GM23338 (cell line): ENCODE data around the gene PIP5K1A. TPM values are rescaled to one million over a fixed set of nuclear protein-coding genes. Genes with fewer than 3 reads are reported as not detected.

Experiments
- ATAC-seq: fragments of 200-7000 bp; cut with Tn5 transposase; 3 replicates; pipeline ENCODE4 v1.9.1; 2020
- DNase-seq: peaks from one replicate; pipeline ENCODE4 v3.0.0-alpha.2; 2015; ENCODE audit warnings: low spot score
- H2AFZ ChIP-seq: fragments of 200-600 bp; sonication (generic); 2 replicates; pipeline ENCODE4 v1.8.0; 2016; ENCODE audit warnings: antibody characterized with exemption, mild to moderate bottlenecking, moderate library complexity
- H3F3A ChIP-seq: fragments of 200-600 bp; sonication (generic); replicated peaks from 2 replicates; pipeline ENCODE4 v1.8.0; 2017; ENCODE audit warnings: antibody characterized with exemption, mixed run types, low read depth
- H3K27ac ChIP-seq: fragments of 200-600 bp; sonication (generic); 2 replicates; pipeline ENCODE4 v1.6.1; 2016; ENCODE audit warnings: low read depth
- H3K27me3 ChIP-seq: fragments of 200-600 bp; sonication (generic); 2 replicates; pipeline ENCODE4 v1.8.0; 2016; ENCODE audit warnings: mild to moderate bottlenecking, mixed run types, moderate library complexity; ENCODE audit not compliant: insufficient read depth
- H3K36me3 ChIP-seq: fragments of 200-600 bp; sonication (generic); 2 replicates; pipeline ENCODE4 v1.8.0; 2016; ENCODE audit warnings: mild to moderate bottlenecking; ENCODE audit not compliant: insufficient read depth
- H3K4me1 ChIP-seq: fragments of 200-600 bp; sonication (generic); 2 replicates; pipeline ENCODE4 v1.8.0; 2016; ENCODE audit warnings: mild to moderate bottlenecking, moderate library complexity; ENCODE audit not compliant: insufficient read depth
- H3K4me2 ChIP-seq: fragments of 200-600 bp; sonication (generic); 2 replicates; pipeline ENCODE4 v1.7.1; 2017; ENCODE audit warnings: mixed run types
- H3K4me3 ChIP-seq: fragments of 200-600 bp; sonication (generic); 2 replicates; pipeline ENCODE4 v1.6.1; 2016; ENCODE audit warnings: mixed run types
- H3K79me2 ChIP-seq: fragments of 200-600 bp; sonication (generic); replicated peaks from 2 replicates; pipeline ENCODE4 v1.8.0; 2017; ENCODE audit warnings: mild to moderate bottlenecking; ENCODE audit not compliant: insufficient read depth
- H3K9me2 ChIP-seq: fragments of 200-600 bp; sonication (generic); 2 replicates; pipeline ENCODE4 v1.8.0; 2017; ENCODE audit not compliant: insufficient read depth
- H4K20me1 ChIP-seq: fragments of 200-600 bp; sonication (generic); replicated peaks from 2 replicates; pipeline ENCODE4 v1.8.0; 2017; ENCODE audit warnings: mild to moderate bottlenecking; ENCODE audit not compliant: insufficient read depth
- H3K27ac Mint-ChIP-seq: 2 replicates; pipeline ENCODE4 v1.8.0; 2020; ENCODE audit warnings: inconsistent platforms, mild to moderate bottlenecking, moderate library complexity, mixed read lengths
- H3K27me3 Mint-ChIP-seq: 3 replicates; pipeline ENCODE4 v1.8.0; 2022; ENCODE audit warnings: low read depth, mild to moderate bottlenecking, moderate library complexity, mixed read lengths, inconsistent platforms; ENCODE audit not compliant: insufficient read depth, poor library complexity
- H3K36me3 Mint-ChIP-seq: 3 replicates; pipeline ENCODE4 v1.8.0; 2021; ENCODE audit warnings: low read depth, mild to moderate bottlenecking, inconsistent platforms, moderate library complexity, mixed read lengths
- H3K4me1 Mint-ChIP-seq: 3 replicates; pipeline ENCODE4 v1.8.0; 2020; ENCODE audit warnings: mild to moderate bottlenecking, inconsistent platforms, mixed read lengths
- H3K4me3 Mint-ChIP-seq: 3 replicates; pipeline ENCODE4 v1.8.0; 2021; ENCODE audit warnings: moderate library complexity, mild to moderate bottlenecking, inconsistent platforms, mixed read lengths
- H3K9me3 Mint-ChIP-seq: 3 replicates; pipeline ENCODE4 v1.8.0; 2020; ENCODE audit warnings: moderate library complexity, mild to moderate bottlenecking, inconsistent platforms, mixed read lengths
- CREB1 ChIP-seq: fragments of 250-450 bp; sonication (Bioruptor Pico); IDR thresholded peaks from 2 replicates; pipeline ENCODE4 v1.5.0; 2020; ENCODE audit warnings: low read depth, mild to moderate bottlenecking, moderate library complexity
- EZH2 ChIP-seq: fragments of 200-600 bp; sonication (generic); IDR thresholded peaks from one replicate; pipeline ENCODE4 v1.8.0; 2017; ENCODE audit warnings: antibody characterized with exemption, mild to moderate bottlenecking, low read depth; ENCODE audit not compliant: unreplicated experiment
- NANOG ChIP-seq: IDR thresholded peaks from 2 replicates; pipeline ENCODE4 v1.6.1; 2016; ENCODE audit warnings: antibody characterized with exemption, borderline replicate concordance
- POLR2AphosphoS5 ChIP-seq: IDR thresholded peaks from 2 replicates; pipeline ENCODE4 v1.6.1; 2016; ENCODE audit warnings: antibody characterized with exemption, low read depth
- STAT1 ChIP-seq: IDR thresholded peaks from one replicate; pipeline ENCODE4 v1.6.1; 2016; ENCODE audit warnings: antibody characterized with exemption; ENCODE audit not compliant: unreplicated experiment
- ZNF114 ChIP-seq: fragments of 250-450 bp; sonication (Bioruptor Pico); IDR thresholded peaks from 2 replicates; pipeline ENCODE4 v1.5.0; 2020; ENCODE audit warnings: mild to moderate bottlenecking, moderate library complexity
- ZNF331 ChIP-seq: fragments of 250-450 bp; sonication (Bioruptor Pico); IDR thresholded peaks from 2 replicates; pipeline ENCODE4 v1.5.0; 2020; ENCODE audit warnings: low read depth, mild to moderate bottlenecking, moderate library complexity
- polyA plus RNA-seq: library from polyadenylated mRNA; unstranded; fragments of >200 nt; fragmentation: Nextera tagmentation; extraction: Ambion mirVana; gene quantifications from 2 replicates; pipeline ENCODE4 v1.2.1, GENCODE V29; 2016
- total RNA-seq: library from RNA; depleted of rRNA; stranded (reverse); fragments of >200 nt; shearing (Covaris generic); gene quantifications from 2 replicates; pipeline ENCODE4 v1.2.3, GENCODE V29; 2014
- TF ChIP-seq, protein P1 (sequence below), 2 experiments: fragments of 200-600 bp in 1 of 2; sonication (generic) in 1 of 2; conservative IDR thresholded peaks; 2 replicates each; pipeline versions ENCODE4 v1.5.1 to v1.6.1; 2016 to 2017; ENCODE audit warnings: antibody characterized with exemption in 2 of 2, low read depth in 2 of 2, mild to moderate bottlenecking in 2 of 2, moderate library complexity in 1 of 2
- TF ChIP-seq, protein P2 (sequence below): IDR thresholded peaks from 2 replicates; pipeline ENCODE4 v1.6.1; 2016; ENCODE audit warnings: antibody characterized with exemption
- TF ChIP-seq, protein P3 (sequence below): fragments of 250-450 bp; sonication (Bioruptor Pico); IDR thresholded peaks from 2 replicates; pipeline ENCODE4 v1.5.0; 2020; ENCODE audit warnings: mild to moderate bottlenecking, moderate library complexity
- TF ChIP-seq, protein P4 (sequence below): IDR thresholded peaks from one replicate; pipeline ENCODE4 v1.6.1; 2018; ENCODE audit warnings: antibody characterized with exemption; ENCODE audit not compliant: unreplicated experiment

The PIP5K1A gene
- total and polyA plus RNA-seq, 2 experiments from 2014 or later = 23.2 to 63.3 TPM

DNA sequence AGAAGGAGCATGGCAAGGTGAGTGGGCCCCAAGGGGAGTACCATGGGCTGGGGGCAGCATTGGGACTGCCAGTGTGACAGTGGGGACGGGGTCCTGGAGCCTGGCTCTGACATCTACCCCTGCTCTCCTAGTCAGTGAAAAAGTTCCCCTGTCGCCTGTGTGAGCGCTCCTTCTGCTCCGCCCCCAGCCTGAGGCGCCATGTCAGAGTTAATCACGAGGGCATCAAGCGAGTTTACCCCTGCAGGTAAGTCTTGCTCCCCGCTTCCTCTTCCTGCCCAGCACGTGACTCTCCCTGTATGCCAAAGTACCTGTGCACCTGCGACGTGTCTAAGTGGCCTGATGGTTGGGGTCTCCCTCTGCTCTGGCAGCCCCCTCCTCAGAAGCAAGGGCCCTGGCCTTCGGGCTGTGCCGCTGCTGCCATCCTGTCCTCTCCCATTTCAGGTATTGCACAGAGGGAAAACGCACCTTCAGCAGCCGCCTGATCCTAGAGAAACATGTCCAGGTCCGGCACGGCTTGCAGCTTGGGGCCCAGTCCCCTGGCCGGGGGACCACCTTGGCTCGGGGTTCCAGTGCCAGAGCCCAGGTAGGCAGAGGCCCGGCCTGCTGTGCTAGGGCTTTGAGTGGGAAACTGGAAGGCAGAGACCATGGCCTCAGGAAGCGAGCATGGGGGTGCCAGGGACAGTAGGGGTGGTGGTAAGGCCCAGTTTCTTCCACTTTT is 91.8 kb downstream of the PIP5K1A start:
- no peak for DNase-seq
- Histone ChIP-seq H4K20me1 (peaks cover 10% of the 10 kb centered on the region; the same call in 1 of the 2 replicates), H2AFZ (no peak overlapping the region), H3K36me3 (peaks cover 13% of the 10 kb centered on the region; the same call in 1 of the 2 replicates), H3F3A (peaks cover 10% of the 10 kb centered on the region; the same call in 1 of the 2 replicates), H3K4me1 (peaks cover 23% of the 10 kb centered on the region), H3K79me2 (peaks cover 10% of the 10 kb centered on the region), H3K27ac (no peak overlapping the region), H3K4me3 (no peak overlapping the region), H3K27me3 (no peaks in the 10 kb centered on the region), H3K9me2 (peaks cover 10% of the 10 kb centered on the region; the same call in 1 of the 2 replicates), H3K4me2 (no peak overlapping the region)
- ATAC-seq = no peak
- Mint-ChIP-seq H3K27ac (0 out of 2 replicates have a peak overlapping the region, but pooled peaks have one; percentile 27), H3K27me3 (peaks cover 16% of the 10 kb centered on the region), H3K9me3 (no peaks in the 10 kb centered on the region; the same call in 2 of the 3 replicates), H3K36me3 (peaks cover 82% of the 10 kb centered on the region), H3K4me1 (peaks cover 36% of the 10 kb centered on the region), H3K4me3 (no peak overlapping the region; the same call in 2 of the 3 replicates)
- TF ChIP-seq STAT1 (no peak), EZH2 (no peak), NANOG (no peak), CREB1 (CRISPR knock-in tag) (no peak), POLR2AphosphoS5 (no peak), ZNF331 (no peak), ZNF114 (CRISPR knock-in tag) (no peak)
- TF ChIP-seq, protein P1, sequence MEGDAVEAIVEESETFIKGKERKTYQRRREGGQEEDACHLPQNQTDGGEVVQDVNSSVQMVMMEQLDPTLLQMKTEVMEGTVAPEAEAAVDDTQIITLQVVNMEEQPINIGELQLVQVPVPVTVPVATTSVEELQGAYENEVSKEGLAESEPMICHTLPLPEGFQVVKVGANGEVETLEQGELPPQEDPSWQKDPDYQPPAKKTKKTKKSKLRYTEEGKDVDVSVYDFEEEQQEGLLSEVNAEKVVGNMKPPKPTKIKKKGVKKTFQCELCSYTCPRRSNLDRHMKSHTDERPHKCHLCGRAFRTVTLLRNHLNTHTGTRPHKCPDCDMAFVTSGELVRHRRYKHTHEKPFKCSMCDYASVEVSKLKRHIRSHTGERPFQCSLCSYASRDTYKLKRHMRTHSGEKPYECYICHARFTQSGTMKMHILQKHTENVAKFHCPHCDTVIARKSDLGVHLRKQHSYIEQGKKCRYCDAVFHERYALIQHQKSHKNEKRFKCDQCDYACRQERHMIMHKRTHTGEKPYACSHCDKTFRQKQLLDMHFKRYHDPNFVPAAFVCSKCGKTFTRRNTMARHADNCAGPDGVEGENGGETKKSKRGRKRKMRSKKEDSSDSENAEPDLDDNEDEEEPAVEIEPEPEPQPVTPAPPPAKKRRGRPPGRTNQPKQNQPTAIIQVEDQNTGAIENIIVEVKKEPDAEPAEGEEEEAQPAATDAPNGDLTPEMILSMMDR (conservative IDR thresholded peaks at IDR 0.05; ENCODE audit: low read depth in 2 of 2) = no peak
- TF ChIP-seq, protein P2, sequence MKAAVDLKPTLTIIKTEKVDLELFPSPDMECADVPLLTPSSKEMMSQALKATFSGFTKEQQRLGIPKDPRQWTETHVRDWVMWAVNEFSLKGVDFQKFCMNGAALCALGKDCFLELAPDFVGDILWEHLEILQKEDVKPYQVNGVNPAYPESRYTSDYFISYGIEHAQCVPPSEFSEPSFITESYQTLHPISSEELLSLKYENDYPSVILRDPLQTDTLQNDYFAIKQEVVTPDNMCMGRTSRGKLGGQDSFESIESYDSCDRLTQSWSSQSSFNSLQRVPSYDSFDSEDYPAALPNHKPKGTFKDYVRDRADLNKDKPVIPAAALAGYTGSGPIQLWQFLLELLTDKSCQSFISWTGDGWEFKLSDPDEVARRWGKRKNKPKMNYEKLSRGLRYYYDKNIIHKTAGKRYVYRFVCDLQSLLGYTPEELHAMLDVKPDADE = no peak
- TF ChIP-seq, protein P3, sequence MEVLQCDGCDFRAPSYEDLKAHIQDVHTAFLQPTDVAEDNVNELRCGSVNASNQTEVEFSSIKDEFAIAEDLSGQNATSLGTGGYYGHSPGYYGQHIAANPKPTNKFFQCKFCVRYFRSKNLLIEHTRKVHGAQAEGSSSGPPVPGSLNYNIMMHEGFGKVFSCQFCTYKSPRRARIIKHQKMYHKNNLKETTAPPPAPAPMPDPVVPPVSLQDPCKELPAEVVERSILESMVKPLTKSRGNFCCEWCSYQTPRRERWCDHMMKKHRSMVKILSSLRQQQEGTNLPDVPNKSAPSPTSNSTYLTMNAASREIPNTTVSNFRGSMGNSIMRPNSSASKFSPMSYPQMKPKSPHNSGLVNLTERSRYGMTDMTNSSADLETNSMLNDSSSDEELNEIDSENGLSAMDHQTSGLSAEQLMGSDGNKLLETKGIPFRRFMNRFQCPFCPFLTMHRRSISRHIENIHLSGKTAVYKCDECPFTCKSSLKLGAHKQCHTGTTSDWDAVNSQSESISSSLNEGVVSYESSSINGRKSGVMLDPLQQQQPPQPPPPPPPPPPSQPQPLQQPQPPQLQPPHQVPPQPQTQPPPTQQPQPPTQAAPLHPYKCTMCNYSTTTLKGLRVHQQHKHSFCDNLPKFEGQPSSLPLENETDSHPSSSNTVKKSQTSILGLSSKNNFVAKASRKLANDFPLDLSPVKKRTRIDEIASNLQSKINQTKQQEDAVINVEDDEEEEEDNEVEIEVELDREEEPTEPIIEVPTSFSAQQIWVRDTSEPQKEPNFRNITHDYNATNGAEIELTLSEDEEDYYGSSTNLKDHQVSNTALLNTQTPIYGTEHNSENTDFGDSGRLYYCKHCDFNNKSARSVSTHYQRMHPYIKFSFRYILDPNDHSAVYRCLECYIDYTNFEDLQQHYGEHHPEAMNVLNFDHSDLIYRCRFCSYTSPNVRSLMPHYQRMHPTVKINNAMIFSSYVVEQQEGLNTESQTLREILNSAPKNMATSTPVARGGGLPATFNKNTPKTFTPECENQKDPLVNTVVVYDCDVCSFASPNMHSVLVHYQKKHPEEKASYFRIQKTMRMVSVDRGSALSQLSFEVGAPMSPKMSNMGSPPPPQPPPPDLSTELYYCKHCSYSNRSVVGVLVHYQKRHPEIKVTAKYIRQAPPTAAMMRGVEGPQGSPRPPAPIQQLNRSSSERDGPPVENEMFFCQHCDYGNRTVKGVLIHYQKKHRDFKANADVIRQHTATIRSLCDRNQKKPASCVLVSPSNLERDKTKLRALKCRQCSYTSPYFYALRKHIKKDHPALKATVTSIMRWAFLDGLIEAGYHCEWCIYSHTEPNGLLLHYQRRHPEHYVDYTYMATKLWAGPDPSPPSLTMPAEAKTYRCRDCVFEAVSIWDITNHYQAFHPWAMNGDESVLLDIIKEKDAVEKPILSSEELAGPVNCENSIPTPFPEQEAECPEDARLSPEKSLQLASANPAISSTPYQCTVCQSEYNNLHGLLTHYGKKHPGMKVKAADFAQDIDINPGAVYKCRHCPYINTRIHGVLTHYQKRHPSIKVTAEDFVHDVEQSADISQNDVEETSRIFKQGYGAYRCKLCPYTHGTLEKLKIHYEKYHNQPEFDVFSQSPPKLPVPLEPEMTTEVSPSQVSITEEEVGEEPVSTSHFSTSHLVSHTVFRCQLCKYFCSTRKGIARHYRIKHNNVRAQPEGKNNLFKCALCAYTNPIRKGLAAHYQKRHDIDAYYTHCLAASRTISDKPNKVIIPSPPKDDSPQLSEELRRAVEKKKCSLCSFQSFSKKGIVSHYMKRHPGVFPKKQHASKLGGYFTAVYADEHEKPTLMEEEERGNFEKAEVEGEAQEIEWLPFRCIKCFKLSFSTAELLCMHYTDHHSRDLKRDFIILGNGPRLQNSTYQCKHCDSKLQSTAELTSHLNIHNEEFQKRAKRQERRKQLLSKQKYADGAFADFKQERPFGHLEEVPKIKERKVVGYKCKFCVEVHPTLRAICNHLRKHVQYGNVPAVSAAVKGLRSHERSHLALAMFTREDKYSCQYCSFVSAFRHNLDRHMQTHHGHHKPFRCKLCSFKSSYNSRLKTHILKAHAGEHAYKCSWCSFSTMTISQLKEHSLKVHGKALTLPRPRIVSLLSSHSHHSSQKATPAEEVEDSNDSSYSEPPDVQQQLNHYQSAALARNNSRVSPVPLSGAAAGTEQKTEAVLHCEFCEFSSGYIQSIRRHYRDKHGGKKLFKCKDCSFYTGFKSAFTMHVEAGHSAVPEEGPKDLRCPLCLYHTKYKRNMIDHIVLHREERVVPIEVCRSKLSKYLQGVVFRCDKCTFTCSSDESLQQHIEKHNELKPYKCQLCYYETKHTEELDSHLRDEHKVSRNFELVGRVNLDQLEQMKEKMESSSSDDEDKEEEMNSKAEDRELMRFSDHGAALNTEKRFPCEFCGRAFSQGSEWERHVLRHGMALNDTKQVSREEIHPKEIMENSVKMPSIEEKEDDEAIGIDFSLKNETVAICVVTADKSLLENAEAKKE (CRISPR knock-in tag) = no peak
- TF ChIP-seq, protein P4, sequence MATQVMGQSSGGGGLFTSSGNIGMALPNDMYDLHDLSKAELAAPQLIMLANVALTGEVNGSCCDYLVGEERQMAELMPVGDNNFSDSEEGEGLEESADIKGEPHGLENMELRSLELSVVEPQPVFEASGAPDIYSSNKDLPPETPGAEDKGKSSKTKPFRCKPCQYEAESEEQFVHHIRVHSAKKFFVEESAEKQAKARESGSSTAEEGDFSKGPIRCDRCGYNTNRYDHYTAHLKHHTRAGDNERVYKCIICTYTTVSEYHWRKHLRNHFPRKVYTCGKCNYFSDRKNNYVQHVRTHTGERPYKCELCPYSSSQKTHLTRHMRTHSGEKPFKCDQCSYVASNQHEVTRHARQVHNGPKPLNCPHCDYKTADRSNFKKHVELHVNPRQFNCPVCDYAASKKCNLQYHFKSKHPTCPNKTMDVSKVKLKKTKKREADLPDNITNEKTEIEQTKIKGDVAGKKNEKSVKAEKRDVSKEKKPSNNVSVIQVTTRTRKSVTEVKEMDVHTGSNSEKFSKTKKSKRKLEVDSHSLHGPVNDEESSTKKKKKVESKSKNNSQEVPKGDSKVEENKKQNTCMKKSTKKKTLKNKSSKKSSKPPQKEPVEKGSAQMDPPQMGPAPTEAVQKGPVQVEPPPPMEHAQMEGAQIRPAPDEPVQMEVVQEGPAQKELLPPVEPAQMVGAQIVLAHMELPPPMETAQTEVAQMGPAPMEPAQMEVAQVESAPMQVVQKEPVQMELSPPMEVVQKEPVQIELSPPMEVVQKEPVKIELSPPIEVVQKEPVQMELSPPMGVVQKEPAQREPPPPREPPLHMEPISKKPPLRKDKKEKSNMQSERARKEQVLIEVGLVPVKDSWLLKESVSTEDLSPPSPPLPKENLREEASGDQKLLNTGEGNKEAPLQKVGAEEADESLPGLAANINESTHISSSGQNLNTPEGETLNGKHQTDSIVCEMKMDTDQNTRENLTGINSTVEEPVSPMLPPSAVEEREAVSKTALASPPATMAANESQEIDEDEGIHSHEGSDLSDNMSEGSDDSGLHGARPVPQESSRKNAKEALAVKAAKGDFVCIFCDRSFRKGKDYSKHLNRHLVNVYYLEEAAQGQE = no peak
